HepG2 (cell line): ENCODE measurements around the gene WNK2. TPM values are rescaled to one million over a fixed set of nuclear protein-coding genes. Genes with fewer than 3 reads are reported as not detected.

Source experiments
- ATAC-seq: fragments of 200-7000 bp; cut with Tn5 transposase; 3 replicates; pipeline ENCODE4 v1.9.1; 2020; ENCODE audit warnings: mild to moderate bottlenecking, moderate library complexity
- BruUV-seq: library from RNA; stranded (reverse); fragments of 400-500 nt; replicated peaks from 2 replicates; lab custom pipeline; 2021; lab: Mats Ljungman, UMichigan
- CTCF ChIA-PET: fragments of 300-600 bp; formaldehyde crosslinking; extraction: SDS; loops from one replicate; lab custom pipeline; 2021; ENCODE audit warnings: low total read pairs, inconsistent platforms, low intra/inter-chr PET ratio; lab: Yijun Ruan, JAX
- POLR2A ChIA-PET: fragments of 350-600 bp; sonication (Branson Sonifier 250); formaldehyde crosslinking; loops from one replicate; lab custom pipeline; 2020; ENCODE audit warnings: antibody characterized with exemption, inconsistent platforms; lab: Yijun Ruan, JAX
- DNase-seq: peaks from one replicate; pipeline ENCODE4 v3.0.0-alpha.2; 2015; ENCODE audit warnings: low spot score
- FAIRE-seq: peaks from 3 replicates; lab custom pipeline; 2011; peaks lifted over from hg19 to GRCh38; lab: Jason Lieb, UNC
- H2AFZ ChIP-seq: one replicate; pipeline ENCODE4 v1.6.1; 2011; ENCODE audit warnings: low read length, inconsistent platforms
- H3K27ac ChIP-seq: fragments of 300-600 bp; 3 replicates; pipeline ENCODE4 v1.8.0; 2011; ENCODE audit warnings: mixed run types, mild to moderate bottlenecking, mixed read lengths, low read length, inconsistent platforms; ENCODE audit not compliant: insufficient read depth; ENCODE audit errors: extremely low read length
- H3K27me3 ChIP-seq, 2 experiments: fragments of 200-600 bp in 1 of 2; 2 replicates in 1 of 2; 3 replicates in 1 of 2; pipeline versions ENCODE4 v1.6.0 to v1.8.0; 2011; ENCODE audit warnings: low read length in 2 of 2, mild to moderate bottlenecking in 2 of 2, moderate library complexity in 2 of 2, inconsistent platforms in 1 of 2; ENCODE audit not compliant: insufficient read depth in 2 of 2, control insufficient read depth in 1 of 2
- H3K36me3 ChIP-seq, 2 experiments: fragments of 200-600 bp in 1 of 2; replicated peaks in 1 of 2; 2 replicates in 1 of 2; 3 replicates in 1 of 2; pipeline versions ENCODE4 v1.5.1 to v1.8.0; 2011; ENCODE audit warnings: low read length in 2 of 2, inconsistent platforms in 1 of 2; ENCODE audit not compliant: insufficient read depth in 2 of 2, control insufficient read depth in 1 of 2
- H3K4me1 ChIP-seq: 2 replicates; pipeline ENCODE4 v1.5.1; 2012; ENCODE audit warnings: low read length, inconsistent platforms; ENCODE audit not compliant: insufficient read depth
- H3K4me2 ChIP-seq: 2 replicates; pipeline ENCODE4 v1.6.0; 2011; ENCODE audit warnings: low read depth, low read length, inconsistent platforms
- H3K4me3 ChIP-seq, 3 experiments: fragments of 200-600 bp in 1 of 3; sonication (generic), shearing (Covaris generic) in 1 of 3; replicated peaks in 1 of 3; 2 replicates each; pipeline ENCODE4 v1.5.1; 2011 to 2016; ENCODE audit warnings: low read length in 3 of 3, inconsistent platforms in 2 of 3, low read depth in 2 of 3, mild to moderate bottlenecking in 2 of 3, control low read depth in 1 of 3, mixed read lengths in 1 of 3; ENCODE audit not compliant: insufficient read depth in 1 of 3
- H3K79me2 ChIP-seq: one replicate; pipeline ENCODE4 v1.6.1; 2011; ENCODE audit warnings: low read length, inconsistent platforms; ENCODE audit not compliant: insufficient read depth
- H3K9ac ChIP-seq: 2 replicates; pipeline ENCODE4 v1.6.0; 2011; ENCODE audit warnings: mild to moderate bottlenecking, low read depth, low read length, inconsistent platforms; ENCODE audit not compliant: insufficient read depth
- H3K9me3 ChIP-seq: 2 replicates; pipeline ENCODE4 v1.5.1; 2012; ENCODE audit warnings: mild to moderate bottlenecking, low read length
- H4K20me1 ChIP-seq: 2 replicates; pipeline ENCODE4 v1.6.0; 2011; ENCODE audit warnings: inconsistent platforms, mild to moderate bottlenecking, low read length, moderate library complexity; ENCODE audit not compliant: insufficient read depth
- EZH2 ChIP-seq: conservative IDR thresholded peaks from 2 replicates; pipeline ENCODE4 v1.6.1; 2012; ENCODE audit warnings: mild to moderate bottlenecking, low read depth, low read length, moderate library complexity
- HNF4A ChIP-seq: sonication (generic); formaldehyde crosslinking; IDR thresholded peaks from 2 replicates; pipeline ENCODE4 v1.4.0; 2020; ENCODE audit warnings: missing genetic modification reagents
- HOXA3 ChIP-seq: sonication (generic); formaldehyde crosslinking; IDR thresholded peaks from 2 replicates; pipeline ENCODE4 v1.5.0; 2020; ENCODE audit warnings: missing genetic modification reagents
- PATZ1 ChIP-seq: sonication (generic); formaldehyde crosslinking; IDR thresholded peaks from 2 replicates; pipeline ENCODE4 v1.4.0; 2020; ENCODE audit warnings: missing genetic modification reagents
- POGK ChIP-seq: sonication (generic); formaldehyde crosslinking; conservative IDR thresholded peaks from 2 replicates; pipeline ENCODE4 v1.8.0; 2022; ENCODE audit warnings: mild to moderate bottlenecking, moderate library complexity, missing genetic modification reagents
- PRPF4 ChIP-seq: fragments of 200-400 bp; formaldehyde crosslinking; IDR thresholded peaks from 2 replicates; pipeline ENCODE4 v1.6.1; 2016; ENCODE audit warnings: low read length, low read depth; ENCODE audit not compliant: poor library complexity, severe bottlenecking
- ZNF225 ChIP-seq: sonication (generic); formaldehyde crosslinking; IDR thresholded peaks from 2 replicates; pipeline ENCODE4 v1.4.0; 2020; ENCODE audit warnings: mild to moderate bottlenecking, missing genetic modification reagents
- ZNF687 ChIP-seq: sonication (generic); formaldehyde crosslinking; IDR thresholded peaks from 2 replicates; pipeline ENCODE4 v1.5.1; 2020; ENCODE audit warnings: mild to moderate bottlenecking, missing genetic modification reagents, moderate library complexity
- WGBS: methylation state at CpG from one replicate; pipeline ENCODE4 v1.1.6; 2017; ENCODE audit warnings: low lambda C conversion rate; 5-methylcytosine and 5-hydroxymethylcytosine counted together
- in situ Hi-C: cut with HindIII; loops from 2 replicates; pipeline ENCODE4 v1.10.0; 2017; ENCODE audit warnings: low pct_unique_long_range_greater_than_20kb; ENCODE audit not compliant: extremely low pct_ligation_motif_present
- intact Hi-C: fragments of 100-400 bp; cut with micrococcal nuclease; formaldehyde crosslinking; loops from one replicate; pipeline ENCODE4 v1.10.0; 2022; ENCODE audit not compliant: unreplicated experiment
- polyA plus RNA-seq, 8 experiments: library from polyadenylated mRNA; depleted of rRNA in 3 of 8; stranded (reverse) in 7 of 8; unstranded in 1 of 8; fragments of >200 nt; fragmentation: Illumina TruSeq in 4 of 8; extraction: Trizol in 4 of 8; gene quantifications; 2 replicates each; pipeline versions ENCODE4 v1.2.1 to v1.2.3, GENCODE V29; 2011 to 2016; ENCODE audit warnings: low read depth in 4 of 8, missing spikeins in 1 of 8, mixed read lengths in 1 of 8; ENCODE audit not compliant: insufficient read depth in 1 of 8
- total RNA-seq, 5 experiments: library from RNA; depleted of rRNA; stranded (reverse); fragments of >200 nt; fragmentation: Illumina TruSeq; extraction: Trizol; gene quantifications; 2 replicates each; pipeline ENCODE4 v1.2.3, GENCODE V29; 2016; ENCODE audit warnings: low read depth in 1 of 5

Gene WNK2
- total and polyA plus RNA-seq, 2 of the 13 experiments (the other 11 are each of a cell fraction or from before 2014, with no cell fraction given): 10.5 to 12.0 TPM

- TF ChIP-seq PATZ1 (CRISPR knock-in tag) (peak; percentile 32; the same call in 1 of the 2 replicates), POGK (0 out of 2 replicates have a peak, but pooled peaks have one; percentile 10)
- TF ChIP-seq, all 625 proteins: peak for 16
These were observed 710 bp downstream of the WNK2 start (continued) for GRCh38 chr9:93184432-93185265.

GRCh38 chr9:93185266-93186214 is 1.6 kb downstream of the WNK2 start:
- intact Hi-C loops (no loop called here), in situ Hi-C loops (no loop called here)
- Histone ChIP-seq H4K20me1 (no peaks in the 10 kb centered on the region), H3K27ac (peak overlapping the region; percentile 29), H3K9me3 (no peaks in the 10 kb centered on the region), H3K4me2 (peak overlapping the region; percentile 80), H3K27me3 (peaks cover 3 to 16% of the 10 kb centered on the region in 2 experiments; a peak in 4 of 5 replicates), H3K9ac (peak overlapping the region; percentile 59), H3K36me3 (peaks cover 1 to 5% of the 10 kb centered on the region in 2 experiments; a peak in 1 of 5 replicates), H3K4me3 (peak overlapping the region; percentile 33 to 70 (median 39); a peak in 5 of 6 replicates), H3K4me1 (peaks cover 62% of the 10 kb centered on the region), H3K79me2 (peaks cover 44% of the 10 kb centered on the region), H2AFZ (no peak overlapping the region)
- CTCF ChIA-PET: no interaction called here
- no TSS peak for BruUV-seq
- DNase-seq: no peak
- FAIRE-seq: no peak
- ATAC-seq: peak; percentile 15
- POLR2A ChIA-PET: interaction anchor here (0.8 to 2.0 kb wide), 3 partner anchors 10 to 114 kb away, joined by 3 to 9 read pairs (median 8); no protein-coding TSS in a partner anchor
- WGBS: 84% methylated on average over 37 of the region's 61 CpGs
- peak; percentile 63 for TF ChIP-seq HOXA3 (CRISPR knock-in tag)
- TF ChIP-seq PRPF4: peak; percentile 79
- TF ChIP-seq HNF4A: no peak
- 0 out of 2 replicates have a peak, but pooled peaks have one; percentile 47 for TF ChIP-seq ZNF225 (CRISPR knock-in tag)
- no peak for TF ChIP-seq EZH2
- TF ChIP-seq ZNF687 (CRISPR knock-in tag): peak; percentile 69
